Activated CD4-positive, alpha-beta T cell treated with anti-CD3 and anti-CD28 coated beads for 36 hours (primary cell): ENCODE data around the gene SDK1. TPM values are rescaled to one million over a fixed set of nuclear protein-coding genes. Genes with fewer than 3 reads are reported as not detected.

ENCODE experiments used
- ATAC-seq: fragments of 200-7000 bp; cut with Tn5 transposase; one replicate; pipeline ENCODE4 v1.10.0; 2021; ENCODE audit warnings: mild to moderate bottlenecking, moderate library complexity
- CTCF ChIA-PET: fragments of 350-600 bp; sonication (Branson Sonifier 250); formaldehyde crosslinking; loops from one replicate; lab custom pipeline; 2021; ENCODE audit warnings: antibody characterized with exemption; lab: Charles Lee
- POLR2A ChIA-PET: fragments of 350-600 bp; sonication (Branson Sonifier 250); formaldehyde crosslinking; loops from one replicate; lab custom pipeline; 2021; ENCODE audit warnings: antibody characterized with exemption, inconsistent platforms; lab: Charles Lee
- DNase-seq: peaks from one replicate; pipeline ENCODE4 v3.0.0-alpha.2; 2020
- H3K27ac Mint-ChIP-seq: one replicate; pipeline ENCODE4 v1.8.0; 2021; ENCODE audit warnings: mixed read lengths
- H3K27me3 Mint-ChIP-seq: one replicate; pipeline ENCODE4 v1.8.0; 2021; ENCODE audit warnings: mixed read lengths
- H3K36me3 Mint-ChIP-seq: one replicate; pipeline ENCODE4 v1.8.0; 2021; ENCODE audit warnings: low read depth, mixed read lengths
- H3K4me1 Mint-ChIP-seq: one replicate; pipeline ENCODE4 v1.8.0; 2021; ENCODE audit warnings: mixed read lengths
- H3K4me3 Mint-ChIP-seq: one replicate; pipeline ENCODE4 v1.8.0; 2021; ENCODE audit warnings: mild to moderate bottlenecking, moderate library complexity, mixed read lengths
- H3K9me3 Mint-ChIP-seq: one replicate; pipeline ENCODE4 v1.8.0; 2021; ENCODE audit warnings: low read depth, mixed read lengths
- intact Hi-C, 2 experiments: fragments of 100-400 bp; cut with DNase I in 1 of 2; cut with micrococcal nuclease in 1 of 2; formaldehyde crosslinking; loops; one replicate each; pipeline versions ENCODE4 v1.14.2 to v1.15.1; 2022 to 2024; cut with DNase I, micrococcal nuclease
- total RNA-seq, 2 experiments: library from RNA; stranded (reverse); gene quantifications; one replicate each; pipeline ENCODE4 v1.2.3, GENCODE V29; 2021

The SDK1 gene, protein sequence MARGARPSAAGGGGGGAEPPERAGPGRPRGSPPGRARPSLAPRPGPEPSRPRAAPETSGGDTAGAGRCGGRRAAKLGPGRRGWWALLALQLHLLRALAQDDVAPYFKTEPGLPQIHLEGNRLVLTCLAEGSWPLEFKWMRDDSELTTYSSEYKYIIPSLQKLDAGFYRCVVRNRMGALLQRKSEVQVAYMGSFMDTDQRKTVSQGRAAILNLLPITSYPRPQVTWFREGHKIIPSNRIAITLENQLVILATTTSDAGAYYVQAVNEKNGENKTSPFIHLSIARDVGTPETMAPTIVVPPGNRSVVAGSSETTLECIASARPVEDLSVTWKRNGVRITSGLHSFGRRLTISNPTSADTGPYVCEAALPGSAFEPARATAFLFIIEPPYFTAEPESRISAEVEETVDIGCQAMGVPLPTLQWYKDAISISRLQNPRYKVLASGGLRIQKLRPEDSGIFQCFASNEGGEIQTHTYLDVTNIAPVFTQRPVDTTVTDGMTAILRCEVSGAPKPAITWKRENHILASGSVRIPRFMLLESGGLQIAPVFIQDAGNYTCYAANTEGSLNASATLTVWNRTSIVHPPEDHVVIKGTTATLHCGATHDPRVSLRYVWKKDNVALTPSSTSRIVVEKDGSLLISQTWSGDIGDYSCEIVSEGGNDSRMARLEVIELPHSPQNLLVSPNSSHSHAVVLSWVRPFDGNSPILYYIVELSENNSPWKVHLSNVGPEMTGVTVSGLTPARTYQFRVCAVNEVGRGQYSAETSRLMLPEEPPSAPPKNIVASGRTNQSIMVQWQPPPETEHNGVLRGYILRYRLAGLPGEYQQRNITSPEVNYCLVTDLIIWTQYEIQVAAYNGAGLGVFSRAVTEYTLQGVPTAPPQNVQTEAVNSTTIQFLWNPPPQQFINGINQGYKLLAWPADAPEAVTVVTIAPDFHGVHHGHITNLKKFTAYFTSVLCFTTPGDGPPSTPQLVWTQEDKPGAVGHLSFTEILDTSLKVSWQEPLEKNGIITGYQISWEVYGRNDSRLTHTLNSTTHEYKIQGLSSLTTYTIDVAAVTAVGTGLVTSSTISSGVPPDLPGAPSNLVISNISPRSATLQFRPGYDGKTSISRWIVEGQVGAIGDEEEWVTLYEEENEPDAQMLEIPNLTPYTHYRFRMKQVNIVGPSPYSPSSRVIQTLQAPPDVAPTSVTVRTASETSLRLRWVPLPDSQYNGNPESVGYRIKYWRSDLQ (N-terminal part only)
- 1 to 10 TPM; 1.1 to 1.9 TPM for total RNA-seq

DNA sequence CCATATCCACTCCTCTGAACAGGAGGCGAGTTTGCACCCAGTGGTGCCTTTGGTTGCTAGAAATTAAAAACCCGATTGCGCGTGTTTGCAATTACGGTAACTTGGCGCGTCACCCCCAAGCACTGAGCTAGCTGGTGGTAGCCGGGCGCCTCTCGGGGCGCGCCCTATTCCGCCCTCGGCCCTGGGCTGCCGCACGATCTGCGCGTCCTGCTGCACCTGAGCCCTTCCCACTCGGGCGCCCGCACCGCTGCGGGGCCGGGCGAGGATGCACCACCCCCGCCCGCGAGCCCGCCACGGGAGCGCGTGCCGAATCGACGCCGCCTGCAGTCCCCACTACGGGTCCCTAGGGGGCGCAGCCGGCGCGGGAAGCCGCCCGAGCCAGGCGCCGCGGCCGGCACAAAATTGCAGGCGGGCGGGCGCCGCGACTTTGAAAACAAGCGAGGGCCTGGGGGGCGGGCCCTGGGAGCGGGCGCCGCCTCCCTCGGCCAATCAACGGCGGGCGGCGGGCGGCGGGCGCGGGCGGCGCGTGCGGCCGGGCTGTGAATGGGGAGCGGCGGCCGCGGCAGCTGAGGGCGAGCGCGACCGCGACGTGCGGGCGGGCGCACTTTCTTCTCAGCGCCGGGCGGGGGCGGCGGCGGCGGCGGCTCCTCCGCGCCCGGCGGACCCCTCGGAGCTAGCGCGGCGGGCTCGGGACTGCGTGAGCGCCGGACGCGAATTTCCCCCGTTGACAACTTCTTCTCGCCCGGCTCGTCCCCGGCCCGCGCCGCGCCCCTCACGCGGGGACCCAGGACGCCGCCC, at the start of gene SDK1:
TSS of gene SDK1 (plus strand) at position 602 of the 798 bp plus-strand sequence. CDS start 335 bp downstream, outside the sequence.
- H3K36me3 Mint-ChIP-seq: no peaks in the 10 kb centered on the region
- POLR2A ChIA-PET: no interaction called here
- no peaks in the 10 kb centered on the region for H3K9me3 Mint-ChIP-seq
- H3K4me1 Mint-ChIP-seq: peaks cover 12% of the 10 kb centered on the region
- peak; percentile 96 for DNase-seq
- H3K4me3 Mint-ChIP-seq: peak within 1 kb of the TSS; percentile 75
- H3K27ac Mint-ChIP-seq: no peak within 1 kb of the TSS
- ATAC-seq: peak; percentile 86
- CTCF ChIA-PET: interaction anchor here (0.6 to 1.5 kb wide), 7 partner anchors 13 to 822 kb away, joined by 3 to 8 read pairs (median 3); no protein-coding TSS in a partner anchor
- intact Hi-C loops: loop anchor here (1.0 to 5.0 kb wide), 7 partner anchors 161 to 596 kb away; no protein-coding TSS in a partner anchor
- peaks cover 22% of the 10 kb centered on the region for H3K27me3 Mint-ChIP-seq

DNA sequence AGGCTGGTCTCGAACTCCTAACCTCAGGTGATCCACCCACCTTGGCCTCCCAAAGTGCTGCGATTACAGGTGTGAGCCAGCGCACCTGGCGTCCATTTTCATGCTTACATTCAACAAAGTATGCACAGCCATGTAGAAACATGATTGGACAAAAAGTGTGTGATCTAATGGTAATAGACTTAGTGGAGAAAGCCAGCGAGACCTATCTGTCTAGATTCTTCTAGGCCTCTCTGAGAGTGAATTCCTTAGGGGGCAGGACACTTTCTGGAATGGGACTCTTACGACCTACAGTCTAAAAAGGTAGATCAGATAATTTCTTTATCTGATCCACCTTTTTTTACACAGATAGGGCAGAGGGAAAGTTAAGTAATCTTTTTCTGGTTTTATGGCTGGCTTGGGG, 46.3 kb upstream of the SDK1 start:
- intact Hi-C loops: no loop called here
- Mint-ChIP-seq H3K4me1 (peaks cover 7% of the 10 kb centered on the region), H3K27ac (no peak overlapping the region), H3K4me3 (no peak overlapping the region), H3K27me3 (peaks cover 10% of the 10 kb centered on the region), H3K9me3 (no peaks in the 10 kb centered on the region), H3K36me3 (no peaks in the 10 kb centered on the region)
- ChIA-PET CTCF (no interaction called here), POLR2A (no interaction called here)
- no peak for ATAC-seq
- no peak for DNase-seq

- Mint-ChIP-seq H3K36me3 (no peaks in the 10 kb centered on the region), H3K27me3 (peaks cover 13% of the 10 kb centered on the region), H3K9me3 (no peaks in the 10 kb centered on the region), H3K4me3 (no peak overlapping the region), H3K27ac (no peak overlapping the region), H3K4me1 (no peaks in the 10 kb centered on the region)
- DNase-seq (no peak), ATAC-seq (no peak)
- ChIA-PET POLR2A (no interaction called here), CTCF (no interaction called here)
- intact Hi-C loops: no loop called here
Measured at GRCh38 chr7:3259711-3260400, 41.2 kb upstream of the SDK1 start.

GRCh38 chr7:3260401-3260715, 40.7 kb upstream of the SDK1 start:
- CTCF ChIA-PET: interaction anchor here (0.6 kb wide), 1 partner anchor 264 kb away, joined by 3 read pairs; no protein-coding TSS in a partner anchor

DNA sequence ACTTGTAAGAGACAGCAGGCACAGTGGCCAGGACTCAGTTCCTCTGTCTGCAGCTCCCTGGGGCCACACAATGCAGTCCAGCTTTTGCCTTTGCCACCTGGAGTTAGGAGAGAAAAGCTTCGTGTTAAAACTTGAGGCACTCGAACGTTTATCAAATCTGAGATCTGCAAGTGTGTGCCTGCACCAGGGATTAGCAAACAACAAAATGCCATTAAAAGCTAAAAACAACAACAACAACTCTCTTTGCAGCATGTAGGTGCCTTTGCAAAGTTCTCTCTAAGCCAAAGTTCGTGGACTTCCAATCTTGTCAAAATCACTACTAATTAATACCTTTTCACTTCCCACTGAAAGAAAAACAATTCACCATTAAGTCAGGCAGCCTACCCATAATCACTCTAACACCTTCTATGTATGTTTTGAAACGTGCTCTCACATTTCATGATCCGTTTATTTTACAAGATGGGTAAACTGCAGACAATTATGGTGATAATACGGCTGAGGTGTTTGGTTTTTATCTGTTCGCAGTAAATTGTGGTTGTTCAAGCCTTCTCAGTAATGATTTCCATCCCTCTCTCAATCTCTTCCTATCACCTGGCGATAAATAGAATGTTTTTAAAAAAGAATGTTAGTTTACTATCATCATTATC, 36.2 kb upstream of the SDK1 start:
- Mint-ChIP-seq H3K9me3 (no peaks in the 10 kb centered on the region), H3K4me1 (no peaks in the 10 kb centered on the region), H3K4me3 (no peak overlapping the region), H3K27ac (no peak overlapping the region), H3K36me3 (no peaks in the 10 kb centered on the region), H3K27me3 (peaks cover 24% of the 10 kb centered on the region)
- intact Hi-C loops: no loop called here
- ATAC-seq: no peak
- no peak for DNase-seq
- POLR2A ChIA-PET: no interaction called here
- CTCF ChIA-PET: interaction anchor here (0.5 to 0.7 kb wide), 2 partner anchors 21 to 335 kb away, joined by 3 read pairs; no protein-coding TSS in a partner anchor

More at GRCh38 chr7:3260401-3260715, 40.7 kb upstream of the SDK1 start:
- no peak for ATAC-seq
- DNase-seq: no peak
- Mint-ChIP-seq H3K9me3 (no peaks in the 10 kb centered on the region), H3K27ac (no peak overlapping the region), H3K4me3 (no peak overlapping the region), H3K36me3 (no peaks in the 10 kb centered on the region), H3K4me1 (no peaks in the 10 kb centered on the region), H3K27me3 (peaks cover 15% of the 10 kb centered on the region)
- intact Hi-C loops: no loop called here
- POLR2A ChIA-PET: no interaction called here

- no peak for DNase-seq
- ChIA-PET CTCF (interaction anchor here (0.5 to 0.7 kb wide), 2 partner anchors 20 to 335 kb away, joined by 3 read pairs; no protein-coding TSS in a partner anchor), POLR2A (no interaction called here)
- Mint-ChIP-seq H3K27ac (no peak overlapping the region), H3K27me3 (peaks cover 22% of the 10 kb centered on the region), H3K36me3 (no peaks in the 10 kb centered on the region), H3K4me3 (no peak overlapping the region), H3K9me3 (no peaks in the 10 kb centered on the region), H3K4me1 (no peaks in the 10 kb centered on the region)
- no peak for ATAC-seq
- intact Hi-C loops: no loop called here
Measured at GRCh38 chr7:3265388-3265787, 35.7 kb upstream of the SDK1 start.

DNA sequence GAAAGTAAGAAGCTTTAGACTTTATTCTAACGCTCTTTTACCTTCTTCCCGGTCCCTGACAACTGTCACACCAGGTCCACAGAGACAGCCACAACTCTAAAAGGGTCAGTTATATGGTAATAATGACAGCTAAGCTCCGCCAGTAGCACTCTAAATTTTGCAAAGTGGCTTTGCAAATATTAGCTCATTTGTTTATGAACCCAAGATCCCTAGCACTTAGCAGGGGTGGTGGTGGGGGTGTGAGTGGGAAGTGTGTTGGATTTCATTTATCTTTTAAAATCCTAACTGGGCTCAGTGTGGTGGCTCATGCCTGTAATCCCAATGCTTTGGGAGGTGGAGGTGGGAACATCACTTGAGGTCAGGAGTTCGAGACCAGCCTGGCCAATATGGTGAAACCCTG, 34.8 kb upstream of the SDK1 start:
- DNase-seq (no peak), ATAC-seq (no peak)
- Mint-ChIP-seq H3K4me1 (no peaks in the 10 kb centered on the region), H3K9me3 (no peaks in the 10 kb centered on the region), H3K4me3 (no peak overlapping the region), H3K27me3 (peaks cover 19% of the 10 kb centered on the region), H3K27ac (no peak overlapping the region), H3K36me3 (no peaks in the 10 kb centered on the region)
- ChIA-PET POLR2A (no interaction called here), CTCF (no interaction called here)
- intact Hi-C loops: no loop called here

DNA sequence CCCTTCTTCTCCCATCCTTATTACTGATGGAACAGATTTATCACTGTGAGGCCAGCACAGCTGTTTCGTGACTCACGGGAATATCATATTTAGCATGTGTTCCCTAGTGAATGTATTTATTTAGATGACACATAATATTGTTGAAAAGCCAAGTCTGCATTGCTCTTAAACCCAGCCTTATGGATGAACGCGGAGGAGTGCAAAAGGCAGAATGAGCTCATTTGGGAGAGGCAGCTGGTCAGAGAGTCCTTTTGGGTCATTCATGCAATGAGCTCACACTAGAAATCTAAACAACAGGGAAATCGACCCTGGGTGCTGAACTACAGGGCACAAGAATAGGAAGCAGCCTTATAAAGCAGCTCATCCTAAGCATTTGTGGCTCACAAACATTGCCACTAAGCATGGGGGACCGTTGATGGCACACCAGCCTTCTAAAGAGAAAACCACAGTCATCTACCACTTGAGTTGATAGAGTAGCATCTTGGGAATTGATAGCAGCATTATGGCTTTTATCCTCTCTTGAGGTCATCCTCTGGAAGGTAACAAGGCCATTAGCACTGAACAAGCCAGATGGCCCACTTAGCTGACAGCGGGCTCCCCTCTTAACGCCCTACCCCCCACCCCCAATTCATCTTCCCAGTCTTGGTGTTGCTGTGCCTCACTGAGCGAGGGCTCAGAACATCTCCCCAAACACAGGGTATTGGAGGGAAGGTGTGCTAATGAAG, 32.9 kb upstream of the SDK1 start:
- H3K4me3 Mint-ChIP-seq: no peak overlapping the region
- H3K27me3 Mint-ChIP-seq: peaks cover 19% of the 10 kb centered on the region
- DNase-seq (no peak), ATAC-seq (no peak)
- intact Hi-C loops: no loop called here
- no peaks in the 10 kb centered on the region for H3K36me3 Mint-ChIP-seq
- CTCF ChIA-PET: no interaction called here
- H3K9me3 Mint-ChIP-seq: no peaks in the 10 kb centered on the region
- POLR2A ChIA-PET: interaction anchor here (0.5 kb wide), 1 partner anchor 709 kb away, joined by 4 read pairs; no protein-coding TSS in a partner anchor
- no peak overlapping the region for H3K27ac Mint-ChIP-seq
- H3K4me1 Mint-ChIP-seq: no peaks in the 10 kb centered on the region

DNA sequence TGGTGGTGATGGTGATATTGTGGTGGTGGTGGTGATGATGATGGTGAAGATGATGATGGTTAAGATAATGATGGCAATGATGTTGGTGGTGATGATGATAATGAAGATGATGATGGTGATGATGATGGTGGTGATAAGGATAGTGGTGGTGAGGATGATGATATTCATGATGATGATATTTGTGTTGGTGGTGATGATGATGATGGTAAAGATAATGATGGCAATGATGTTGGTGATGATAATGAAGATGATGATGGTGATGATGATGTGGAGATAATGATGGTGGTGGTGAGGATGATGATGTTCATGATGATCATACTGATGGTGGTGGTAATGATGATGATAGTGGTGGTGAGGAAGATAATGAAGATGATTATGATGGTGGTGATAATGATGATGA, 30.7 kb upstream of the SDK1 start:
- ATAC-seq: no peak
- Mint-ChIP-seq H3K9me3 (no peaks in the 10 kb centered on the region), H3K4me1 (no peaks in the 10 kb centered on the region), H3K27ac (no peak overlapping the region), H3K4me3 (no peak overlapping the region), H3K36me3 (no peaks in the 10 kb centered on the region), H3K27me3 (peaks cover 13% of the 10 kb centered on the region)
- intact Hi-C loops: no loop called here
- POLR2A ChIA-PET: no interaction called here
- no peak for DNase-seq
- CTCF ChIA-PET: no interaction called here
